Measurements from ENCODE around the gene OR52N5. TPM values are rescaled to one million over a fixed set of nuclear protein-coding genes. Genes with fewer than 3 reads are reported as not detected.

Gene OR52N5
- total RNA-seq (2021; ENCODE audit: unreplicated experiment) (not detected), Bru-seq, nascent RNA (not detected), BruChase-seq, experiment 1, labeled RNA remaining after a 2-hour chase (not detected), BruChase-seq, experiment 2, labeled RNA remaining after a 6-hour chase (not detected)
- polyA plus RNA-seq (2012; ENCODE audit: insufficient read length), result not detected
- long read RNA-seq, result 0 reads

- Histone ChIP-seq H3K27me3 (ENCODE audit: control insufficient read depth, insufficient read depth, low read length) (peaks cover 19% of the 10 kb centered on the region), H3K4me1 (ENCODE audit: control insufficient read depth, insufficient read depth, low read length) (no peaks in the 10 kb centered on the region), H3K27ac (ENCODE audit: low read length) (no peak within 1 kb of the TSS), H3K36me3 (ENCODE audit: control insufficient read depth, insufficient read depth, low read length) (no peaks in the 10 kb centered on the region), H3K4me3 (ENCODE audit: low read depth in 2 of 2, low read length in 2 of 2) (no peak within 1 kb of the TSS), H3K9me3 (ENCODE audit: control insufficient read depth, insufficient read depth, low read depth, low read length) (no peaks in the 10 kb centered on the region)
- TF ChIP-seq, protein P1, sequence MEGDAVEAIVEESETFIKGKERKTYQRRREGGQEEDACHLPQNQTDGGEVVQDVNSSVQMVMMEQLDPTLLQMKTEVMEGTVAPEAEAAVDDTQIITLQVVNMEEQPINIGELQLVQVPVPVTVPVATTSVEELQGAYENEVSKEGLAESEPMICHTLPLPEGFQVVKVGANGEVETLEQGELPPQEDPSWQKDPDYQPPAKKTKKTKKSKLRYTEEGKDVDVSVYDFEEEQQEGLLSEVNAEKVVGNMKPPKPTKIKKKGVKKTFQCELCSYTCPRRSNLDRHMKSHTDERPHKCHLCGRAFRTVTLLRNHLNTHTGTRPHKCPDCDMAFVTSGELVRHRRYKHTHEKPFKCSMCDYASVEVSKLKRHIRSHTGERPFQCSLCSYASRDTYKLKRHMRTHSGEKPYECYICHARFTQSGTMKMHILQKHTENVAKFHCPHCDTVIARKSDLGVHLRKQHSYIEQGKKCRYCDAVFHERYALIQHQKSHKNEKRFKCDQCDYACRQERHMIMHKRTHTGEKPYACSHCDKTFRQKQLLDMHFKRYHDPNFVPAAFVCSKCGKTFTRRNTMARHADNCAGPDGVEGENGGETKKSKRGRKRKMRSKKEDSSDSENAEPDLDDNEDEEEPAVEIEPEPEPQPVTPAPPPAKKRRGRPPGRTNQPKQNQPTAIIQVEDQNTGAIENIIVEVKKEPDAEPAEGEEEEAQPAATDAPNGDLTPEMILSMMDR (IDR thresholded peaks at IDR 0.05), result no peak
- no peak for TF ChIP-seq TCF7L2 (IDR thresholded peaks at IDR 0.05; ENCODE audit: low read depth, low read length)
- no peak for TF ChIP-seq SIN3A (IDR thresholded peaks at IDR 0.05; ENCODE audit: borderline replicate concordance, insufficient read depth, low read depth, low read length)
- TF ChIP-seq POLR2AphosphoS5 (IDR thresholded peaks at IDR 0.05; ENCODE audit: low read depth, low read length), result no peak
- no peak for TF ChIP-seq REST (IDR thresholded peaks at IDR 0.05; ENCODE audit: insufficient read depth in 1 of 2, low read depth in 2 of 2, low read length in 1 of 2)
- ChIA-PET POLR2A (no interaction called here), CTCF (no interaction called here)
- ATAC-seq, result no peak
- no peak for DNase-seq (ENCODE audit: low read depth, low spot score)
- in situ Hi-C loops (cut with HindIII; ENCODE audit: low pct_unique_long_range_greater_than_20kb, low sequenced_read_pairs) (no loop called here), intact Hi-C loops (cut with micrococcal nuclease; ENCODE audit: unreplicated experiment) (no loop called here)
- no TSS peak for BruUV-seq (replicated peaks)
These were observed at the start of gene OR52N5 for GRCh38 chr11:5783255-5783654. Gene OR52N5 (minus strand): TSS chr11:5783355. CDS start chr11:5778634, 4,721 bp downstream.

DNA sequence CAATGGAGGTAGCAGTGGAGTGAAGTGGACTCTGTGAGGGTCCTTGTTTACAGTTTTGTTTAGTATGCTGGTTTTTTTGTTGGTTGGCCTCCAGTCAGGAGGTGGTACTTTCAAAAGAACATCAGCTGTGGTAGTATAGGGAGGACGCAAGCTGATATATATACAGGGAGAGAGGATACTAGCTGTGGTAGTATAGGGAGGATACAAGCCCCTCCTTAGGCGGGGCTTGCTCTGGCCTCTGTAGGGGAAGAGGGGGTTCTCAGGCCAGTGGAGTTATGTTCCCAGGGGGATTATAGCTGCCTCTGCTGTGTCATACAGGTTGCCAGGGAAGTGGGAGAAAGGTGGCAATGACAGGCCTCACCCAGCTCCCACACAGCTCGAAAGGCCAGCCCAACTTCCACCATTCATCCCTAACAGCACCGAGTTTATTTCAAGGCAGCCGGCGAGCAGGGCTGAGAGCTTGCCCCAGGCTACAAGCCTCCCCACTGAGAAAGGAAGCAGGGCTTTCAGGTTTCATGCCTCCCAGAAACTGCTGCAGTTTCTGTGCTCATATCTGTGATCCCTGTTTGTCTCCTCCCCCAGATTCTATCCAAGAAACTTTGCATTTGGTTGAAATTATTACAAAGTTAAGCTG lies 48.2 kb upstream of the OR52N5 start:
- Histone ChIP-seq H3K27me3 (ENCODE audit: control insufficient read depth, insufficient read depth, low read length) (no peaks in the 10 kb centered on the region), H3K27ac (ENCODE audit: low read length) (no peak overlapping the region), H3K36me3 (ENCODE audit: control insufficient read depth, insufficient read depth, low read length) (no peaks in the 10 kb centered on the region), H3K9me3 (ENCODE audit: control insufficient read depth, insufficient read depth, low read depth, low read length) (no peaks in the 10 kb centered on the region), H3K4me3 (ENCODE audit: low read depth in 2 of 2, low read length in 2 of 2) (no peak overlapping the region), H3K4me1 (ENCODE audit: control insufficient read depth, insufficient read depth, low read length) (no peaks in the 10 kb centered on the region)
- TF ChIP-seq REST (IDR thresholded peaks at IDR 0.05; ENCODE audit: insufficient read depth in 1 of 2, low read depth in 2 of 2, low read length in 1 of 2) (no peak), TCF7L2 (IDR thresholded peaks at IDR 0.05; ENCODE audit: low read depth, low read length) (no peak), POLR2AphosphoS5 (IDR thresholded peaks at IDR 0.05; ENCODE audit: low read depth, low read length) (no peak), SIN3A (IDR thresholded peaks at IDR 0.05; ENCODE audit: borderline replicate concordance, insufficient read depth, low read depth, low read length) (no peak)
- TF ChIP-seq, protein P1 (IDR thresholded peaks at IDR 0.05), result no peak
- CTCF ChIA-PET, result no interaction called here
- no TSS peak for BruUV-seq (replicated peaks)
- intact Hi-C loops (cut with micrococcal nuclease; ENCODE audit: unreplicated experiment) (no loop called here), in situ Hi-C loops (cut with HindIII; ENCODE audit: low pct_unique_long_range_greater_than_20kb, low sequenced_read_pairs) (no loop called here)
- no peak for DNase-seq (ENCODE audit: low read depth, low spot score)
- peak; percentile 58; the same call in 1 of the 2 replicates for ATAC-seq
- POLR2A ChIA-PET, result no interaction called here
